Neural progenitor cell (in vitro differentiated cells): Measurements from ENCODE around the gene NCOR2. TPM values are rescaled to one million over a fixed set of nuclear protein-coding genes. Genes with fewer than 3 reads are reported as not detected.

Experiments
- DNase-seq: peaks from one replicate; pipeline ENCODE4 v3.0.0-alpha.2; 2016; ENCODE audit warnings: low spot score
- H2AFZ ChIP-seq: fragments of 200-600 bp; sonication (generic); replicated peaks from 2 replicates; pipeline ENCODE4 v1.6.1; 2016; ENCODE audit warnings: antibody characterized with exemption
- H3F3A ChIP-seq: fragments of 200-600 bp; sonication (generic); 2 replicates; pipeline ENCODE4 v1.6.1; 2016; ENCODE audit warnings: antibody characterized with exemption, low read depth
- H3K27ac ChIP-seq: fragments of 200-600 bp; sonication (generic); 2 replicates; pipeline ENCODE4 v1.5.1; 2016; ENCODE audit warnings: mild to moderate bottlenecking
- H3K27me3 ChIP-seq: fragments of 200-600 bp; sonication (generic); 2 replicates; pipeline ENCODE4 v1.6.1; 2016; ENCODE audit warnings: mild to moderate bottlenecking, moderate library complexity
- H3K36me3 ChIP-seq: fragments of 200-600 bp; sonication (generic); 2 replicates; pipeline ENCODE4 v1.5.1; 2016
- H3K4me1 ChIP-seq: fragments of 200-600 bp; sonication (generic); 2 replicates; pipeline ENCODE4 v1.6.1; 2016; ENCODE audit warnings: mixed run types
- H3K4me2 ChIP-seq: fragments of 200-600 bp; sonication (generic); 2 replicates; pipeline ENCODE4 v1.6.1; 2016
- H3K4me3 ChIP-seq: fragments of 200-600 bp; sonication (generic); 2 replicates; pipeline ENCODE4 v1.5.1; 2016
- H3K79me2 ChIP-seq: fragments of 200-600 bp; sonication (generic); 2 replicates; pipeline ENCODE4 v1.6.1; 2016; ENCODE audit warnings: low read depth
- H3K9ac ChIP-seq: fragments of 200-600 bp; sonication (generic); 2 replicates; pipeline ENCODE4 v1.6.1; 2016
- H3K9me3 ChIP-seq: fragments of 200-600 bp; sonication (generic); 2 replicates; pipeline ENCODE4 v1.5.1; 2016; ENCODE audit warnings: low read depth
- H4K20me1 ChIP-seq: fragments of 200-600 bp; sonication (generic); 2 replicates; pipeline ENCODE4 v1.6.1; 2016; ENCODE audit warnings: low read depth
- H3K27ac Mint-ChIP-seq: 3 replicates; pipeline ENCODE4 v1.8.0; 2021; ENCODE audit warnings: mixed read lengths
- H3K27me3 Mint-ChIP-seq: 2 replicates; pipeline ENCODE4 v1.8.0; 2022; ENCODE audit warnings: low read depth, mild to moderate bottlenecking, inconsistent platforms, moderate library complexity, mixed read lengths; ENCODE audit not compliant: insufficient read depth
- H3K36me3 Mint-ChIP-seq: 3 replicates; pipeline ENCODE4 v1.8.0; 2021; ENCODE audit warnings: mixed read lengths
- H3K4me1 Mint-ChIP-seq: 3 replicates; pipeline ENCODE4 v1.8.0; 2021; ENCODE audit warnings: mixed read lengths
- H3K4me3 Mint-ChIP-seq: 3 replicates; pipeline ENCODE4 v1.8.0; 2021; ENCODE audit warnings: mild to moderate bottlenecking, moderate library complexity, mixed read lengths
- H3K9me3 Mint-ChIP-seq: 3 replicates; pipeline ENCODE4 v1.8.0; 2020; ENCODE audit warnings: mixed read lengths
- EZH2 ChIP-seq: fragments of 200-600 bp; sonication (generic); IDR thresholded peaks from 2 replicates; pipeline ENCODE4 v1.6.1; 2017; ENCODE audit warnings: antibody characterized with exemption, mild to moderate bottlenecking, moderate library complexity
- EZH2phosphoT487 ChIP-seq: fragments of 200-600 bp; sonication (generic); IDR thresholded peaks from 2 replicates; pipeline ENCODE4 v1.6.1; 2017; ENCODE audit warnings: antibody characterized with exemption
- total RNA-seq: library from RNA; depleted of rRNA; stranded (reverse); fragments of >200 nt; gene quantifications from 2 replicates; pipeline ENCODE4 v1.2.3, GENCODE V29; 2015; ENCODE audit warnings: low replicate concordance
- TF ChIP-seq, protein P1 (sequence below): fragments of 200-600 bp; sonication (generic); IDR thresholded peaks from 2 replicates; pipeline ENCODE4 v1.5.1; 2017; ENCODE audit warnings: antibody characterized with exemption, mild to moderate bottlenecking

The NCOR2 gene
- total RNA-seq, 1 donor from 2014 or later = 14.3 TPM

DNA sequence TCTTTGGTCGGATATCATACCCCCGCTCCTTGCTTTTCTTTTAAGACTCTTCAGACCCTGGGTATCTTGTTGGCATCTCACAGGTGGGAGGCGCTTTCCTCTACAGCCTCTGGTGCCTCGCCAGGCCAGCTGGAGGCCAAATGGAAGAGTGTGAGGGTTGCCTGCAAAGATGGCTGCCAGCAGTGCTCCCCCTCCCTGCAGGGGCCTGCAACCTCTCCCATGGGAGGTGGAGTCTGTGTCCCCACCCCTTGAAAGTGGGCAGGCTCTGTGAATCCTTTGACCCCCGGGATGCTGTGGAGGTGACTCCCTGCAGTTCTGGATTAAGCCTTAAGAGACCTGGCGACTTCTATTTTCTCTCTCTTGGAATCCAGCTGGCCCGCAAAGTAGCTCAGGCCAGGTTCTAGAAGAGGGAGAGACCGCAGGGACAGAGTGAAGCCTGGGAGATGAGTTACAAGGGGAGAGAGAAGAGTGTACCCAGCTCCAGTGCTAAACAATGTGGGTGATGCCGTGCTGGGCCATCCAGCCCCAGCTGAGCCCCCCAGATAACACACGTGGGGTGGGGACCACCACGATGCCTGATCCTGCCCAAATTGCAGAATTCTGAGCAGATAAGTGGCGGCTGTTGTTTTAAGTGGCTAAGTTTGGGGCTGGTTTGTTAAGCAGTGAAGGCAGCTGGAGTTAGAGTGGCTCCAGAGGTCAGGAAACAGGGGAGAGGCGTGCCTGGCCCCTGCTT, 37.9 kb upstream of the NCOR2 start:
- no peak overlapping the region for H3K4me3 ChIP-seq
- no peaks in the 10 kb centered on the region for H3K79me2 ChIP-seq
- no peaks in the 10 kb centered on the region for H3K27me3 ChIP-seq
- peaks cover 7% of the 10 kb centered on the region for H3K4me1 ChIP-seq
- no peak overlapping the region for H3K4me2 ChIP-seq
- DNase-seq = peak; percentile 12
- no peak overlapping the region for H3K27ac ChIP-seq
- peak overlapping the region; percentile 53 for H3K27ac Mint-ChIP-seq
- H3K9me3 Mint-ChIP-seq = peaks cover 2% of the 10 kb centered on the region
- peaks cover 24% of the 10 kb centered on the region for H3K27me3 Mint-ChIP-seq
- H3K9ac ChIP-seq = no peak overlapping the region
- H3K4me3 Mint-ChIP-seq = no peak overlapping the region
- no peaks in the 10 kb centered on the region for H4K20me1 ChIP-seq
- H3K36me3 ChIP-seq = no peaks in the 10 kb centered on the region
- H2AFZ ChIP-seq = no peak overlapping the region
- peaks cover 25% of the 10 kb centered on the region for H3K4me1 Mint-ChIP-seq
- peaks cover 11% of the 10 kb centered on the region for H3F3A ChIP-seq
- no peaks in the 10 kb centered on the region for H3K9me3 ChIP-seq
- no peak for TF ChIP-seq EZH2phosphoT487
- no peak for TF ChIP-seq EZH2
- TF ChIP-seq, protein P1, sequence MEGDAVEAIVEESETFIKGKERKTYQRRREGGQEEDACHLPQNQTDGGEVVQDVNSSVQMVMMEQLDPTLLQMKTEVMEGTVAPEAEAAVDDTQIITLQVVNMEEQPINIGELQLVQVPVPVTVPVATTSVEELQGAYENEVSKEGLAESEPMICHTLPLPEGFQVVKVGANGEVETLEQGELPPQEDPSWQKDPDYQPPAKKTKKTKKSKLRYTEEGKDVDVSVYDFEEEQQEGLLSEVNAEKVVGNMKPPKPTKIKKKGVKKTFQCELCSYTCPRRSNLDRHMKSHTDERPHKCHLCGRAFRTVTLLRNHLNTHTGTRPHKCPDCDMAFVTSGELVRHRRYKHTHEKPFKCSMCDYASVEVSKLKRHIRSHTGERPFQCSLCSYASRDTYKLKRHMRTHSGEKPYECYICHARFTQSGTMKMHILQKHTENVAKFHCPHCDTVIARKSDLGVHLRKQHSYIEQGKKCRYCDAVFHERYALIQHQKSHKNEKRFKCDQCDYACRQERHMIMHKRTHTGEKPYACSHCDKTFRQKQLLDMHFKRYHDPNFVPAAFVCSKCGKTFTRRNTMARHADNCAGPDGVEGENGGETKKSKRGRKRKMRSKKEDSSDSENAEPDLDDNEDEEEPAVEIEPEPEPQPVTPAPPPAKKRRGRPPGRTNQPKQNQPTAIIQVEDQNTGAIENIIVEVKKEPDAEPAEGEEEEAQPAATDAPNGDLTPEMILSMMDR = no peak
- H3K36me3 Mint-ChIP-seq = no peaks in the 10 kb centered on the region

DNA sequence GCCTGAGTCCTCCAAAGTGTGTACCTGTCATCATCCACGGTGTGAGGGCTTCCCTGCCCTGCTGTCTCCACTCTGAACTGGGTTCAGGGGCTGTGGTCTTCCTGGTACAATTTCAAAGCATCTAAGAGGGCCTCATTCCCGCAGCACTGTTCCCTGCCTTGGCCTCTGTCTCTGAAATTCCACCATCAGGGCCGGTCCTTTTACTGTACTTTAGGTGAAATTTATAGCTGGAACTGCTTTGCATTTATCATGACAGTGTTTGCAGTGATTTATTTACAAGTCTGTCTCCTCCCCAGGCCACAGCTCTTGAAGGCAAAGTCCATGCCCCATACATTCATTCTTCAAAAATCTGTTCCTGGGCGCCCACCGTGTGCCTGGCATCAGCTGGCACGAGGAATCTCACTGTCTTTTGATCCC, 36.9 kb upstream of the NCOR2 start:
- Mint-ChIP-seq H3K9me3 (peaks cover 5% of the 10 kb centered on the region), H3K4me1 (peaks cover 22% of the 10 kb centered on the region), H3K4me3 (no peak overlapping the region), H3K27ac (no peak overlapping the region), H3K27me3 (peaks cover 24% of the 10 kb centered on the region), H3K36me3 (no peaks in the 10 kb centered on the region)
- Histone ChIP-seq H3K27ac (no peak overlapping the region), H3K79me2 (no peaks in the 10 kb centered on the region), H4K20me1 (no peaks in the 10 kb centered on the region), H2AFZ (no peak overlapping the region), H3K4me3 (no peak overlapping the region), H3K4me2 (no peak overlapping the region), H3K36me3 (no peaks in the 10 kb centered on the region), H3K4me1 (peaks cover 7% of the 10 kb centered on the region), H3K9me3 (no peaks in the 10 kb centered on the region), H3K9ac (no peak overlapping the region), H3F3A (peaks cover 11% of the 10 kb centered on the region), H3K27me3 (no peaks in the 10 kb centered on the region)
- DNase-seq = no peak
- TF ChIP-seq EZH2 = no peak
- TF ChIP-seq, protein P1 = no peak
- TF ChIP-seq EZH2phosphoT487 = no peak

DNA sequence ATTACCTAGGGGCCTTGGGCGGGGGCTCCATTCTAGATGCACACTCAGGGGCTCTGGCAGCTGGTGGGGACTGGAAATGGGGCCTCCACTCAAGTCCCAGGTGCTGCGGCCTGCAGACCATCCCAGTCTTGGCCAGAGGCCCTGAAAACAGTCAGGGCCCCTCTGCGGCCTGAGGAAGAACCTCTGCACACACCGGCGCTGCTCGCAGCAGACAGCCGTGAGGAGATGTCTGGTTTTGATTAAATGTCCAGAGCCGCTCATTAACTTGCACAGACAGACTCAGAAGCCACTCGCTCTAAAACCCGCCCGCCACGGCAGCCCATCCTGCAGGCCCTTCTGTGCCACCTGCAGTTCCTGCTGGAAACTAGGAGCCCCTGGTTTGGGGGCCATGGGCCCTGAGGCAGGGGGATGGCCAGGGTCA, 36.4 kb upstream of the NCOR2 start:
- no peaks in the 10 kb centered on the region for H3K79me2 ChIP-seq
- H3K36me3 ChIP-seq = no peaks in the 10 kb centered on the region
- H3K4me2 ChIP-seq = no peak overlapping the region
- H3K4me3 Mint-ChIP-seq = no peak overlapping the region
- peaks cover 21% of the 10 kb centered on the region for H3K4me1 Mint-ChIP-seq
- peaks cover 25% of the 10 kb centered on the region for H3K27me3 Mint-ChIP-seq
- H4K20me1 ChIP-seq = no peaks in the 10 kb centered on the region
- peaks cover 8% of the 10 kb centered on the region for H3K9me3 Mint-ChIP-seq
- H3K4me1 ChIP-seq = peaks cover 7% of the 10 kb centered on the region
- H3F3A ChIP-seq = peaks cover 11% of the 10 kb centered on the region
- no peak for DNase-seq
- H2AFZ ChIP-seq = no peak overlapping the region
- no peaks in the 10 kb centered on the region for H3K27me3 ChIP-seq
- H3K27ac Mint-ChIP-seq = peak overlapping the region; percentile 74
- no peaks in the 10 kb centered on the region for H3K36me3 Mint-ChIP-seq
- no peak for TF ChIP-seq EZH2phosphoT487
- TF ChIP-seq EZH2 = no peak
- TF ChIP-seq, protein P1 = no peak
- H3K27ac ChIP-seq = no peak overlapping the region
- no peaks in the 10 kb centered on the region for H3K9me3 ChIP-seq
- H3K4me3 ChIP-seq = no peak overlapping the region
- no peak overlapping the region for H3K9ac ChIP-seq
